ENCODE data around the gene NRDC. TPM values are rescaled to one million over a fixed set of nuclear protein-coding genes. Genes with fewer than 3 reads are reported as not detected.

The NRDC gene
- total and polyA plus RNA-seq, 9 of the 15 experiments (the other 6 are each of a cell fraction or from before 2014, with no cell fraction given) = 102 to 371 (median 201) TPM

DNA sequence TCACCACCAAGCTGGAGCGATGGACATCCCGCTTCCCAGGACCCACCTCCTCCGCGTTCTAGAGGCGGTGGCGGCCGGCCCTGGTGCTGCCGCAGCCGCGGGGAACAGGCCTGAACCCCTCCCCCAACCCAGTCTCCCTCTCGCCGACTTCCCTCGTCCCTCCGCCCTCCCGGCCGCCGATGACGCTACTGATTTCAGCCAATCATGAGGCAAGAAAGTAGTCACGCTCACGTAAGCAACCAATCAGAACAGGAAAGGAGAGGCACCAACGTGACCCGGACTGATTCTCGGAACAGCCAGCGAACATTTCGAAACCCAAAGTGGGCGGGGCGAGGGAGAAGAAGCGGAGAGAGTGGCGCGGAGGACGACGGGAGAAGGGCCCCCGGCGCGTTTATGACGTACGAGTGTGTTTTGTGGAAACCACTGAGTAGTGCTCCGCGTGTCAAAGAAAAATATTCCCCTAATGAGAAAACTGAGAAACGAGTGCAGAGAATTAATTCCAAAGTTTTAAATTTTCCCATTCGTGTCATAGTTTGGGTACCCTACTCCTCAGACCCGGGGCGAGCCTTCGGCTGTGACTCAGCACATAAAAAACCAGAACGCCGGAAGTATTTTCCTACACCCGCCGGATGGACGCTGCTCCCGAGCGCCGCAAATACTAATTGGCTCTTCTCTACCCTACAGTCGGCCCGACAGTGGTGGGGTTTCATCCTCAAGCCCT lies at the start of gene NRDC (continued):
- no peak for TF ChIP-seq RBM34 (IDR thresholded peaks at IDR 0.05; ENCODE audit: borderline replicate concordance, insufficient read depth, low read length)
- TF ChIP-seq FIP1L1 (IDR thresholded peaks at IDR 0.05; ENCODE audit: low read depth, low read length, poor library complexity, severe bottlenecking) = no peak
- TF ChIP-seq ZNF431 (CRISPR knock-in tag; IDR thresholded peaks at IDR 0.05) = 0 out of 2 replicates have a peak, but pooled peaks have one; percentile 28
- no peak for TF ChIP-seq ZNF3 (CRISPR knock-in tag; IDR thresholded peaks at IDR 0.05)
- TF ChIP-seq NFYB (IDR thresholded peaks at IDR 0.05; ENCODE audit: extremely low read depth, insufficient read length) = peak; percentile 90
- no peak for TF ChIP-seq ZC3H8 (IDR thresholded peaks at IDR 0.05)
- no peak for TF ChIP-seq BRD4 (IDR thresholded peaks at IDR 0.05)
- no peak for TF ChIP-seq HMG20A (CRISPR knock-in tag; conservative IDR thresholded peaks at IDR 0.05)
- peak; percentile 79 for TF ChIP-seq KHSRP (IDR thresholded peaks at IDR 0.05)
- peak; percentile 91 for TF ChIP-seq KDM5B (IDR thresholded peaks at IDR 0.05; ENCODE audit: insufficient replicate concordance, low read depth, low read length)
- peak; percentile 63 to 85 for TF ChIP-seq TRIM24 (IDR thresholded peaks at IDR 0.05)
- no peak for TF ChIP-seq ZNF232 (CRISPR knock-in tag; IDR thresholded peaks at IDR 0.05)
- TF ChIP-seq ILF3 (IDR thresholded peaks at IDR 0.05; ENCODE audit: borderline replicate concordance) = 0 out of 2 replicates have a peak, but pooled peaks have one; percentile 61
- no peak for TF ChIP-seq ETS2 (tag; IDR thresholded peaks at IDR 0.05; ENCODE audit: borderline replicate concordance, poor library complexity, severe bottlenecking)
- TF ChIP-seq MCM7 (IDR thresholded peaks at IDR 0.05) = no peak
- TF ChIP-seq, protein P1, sequence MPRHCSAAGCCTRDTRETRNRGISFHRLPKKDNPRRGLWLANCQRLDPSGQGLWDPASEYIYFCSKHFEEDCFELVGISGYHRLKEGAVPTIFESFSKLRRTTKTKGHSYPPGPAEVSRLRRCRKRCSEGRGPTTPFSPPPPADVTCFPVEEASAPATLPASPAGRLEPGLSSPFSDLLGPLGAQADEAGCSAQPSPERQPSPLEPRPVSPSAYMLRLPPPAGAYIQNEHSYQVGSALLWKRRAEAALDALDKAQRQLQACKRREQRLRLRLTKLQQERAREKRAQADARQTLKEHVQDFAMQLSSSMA (CRISPR knock-in tag; IDR thresholded peaks at IDR 0.05) = no peak
- peak in 2 of 3 experiments; percentile 70 to 80 for TF ChIP-seq YY1 (IDR thresholded peaks at IDR 0.05; ENCODE audit: borderline replicate concordance in 1 of 3, control insufficient read depth in 1 of 3, extremely low read depth in 1 of 3, insufficient read depth in 3 of 3, insufficient read length in 1 of 3, insufficient replicate concordance in 2 of 3, low read depth in 1 of 3, low read length in 2 of 3)
- peak; percentile 99 for TF ChIP-seq GTF2E2 (tag; IDR thresholded peaks at IDR 0.05)
- no peak; the same call in 1 of the 2 replicates for TF ChIP-seq ZKSCAN1 (IDR thresholded peaks at IDR 0.05; ENCODE audit: low read depth, low read length)
- no peak for TF ChIP-seq ZNF408 (CRISPR knock-in tag; IDR thresholded peaks at IDR 0.05; ENCODE audit: low read depth)
- no peak for TF ChIP-seq SIRT6 (IDR thresholded peaks at IDR 0.05; ENCODE audit: low read depth, low read length)
- TF ChIP-seq RFX7 (CRISPR knock-in tag; IDR thresholded peaks at IDR 0.05) = no peak
- TF ChIP-seq PPARD (CRISPR knock-in tag; IDR thresholded peaks at IDR 0.05) = no peak
- peak; percentile 60 for TF ChIP-seq PRPF4 (IDR thresholded peaks at IDR 0.05; ENCODE audit: insufficient read depth, low read depth, low read length, poor library complexity, severe bottlenecking)
- TF ChIP-seq, protein P2, sequence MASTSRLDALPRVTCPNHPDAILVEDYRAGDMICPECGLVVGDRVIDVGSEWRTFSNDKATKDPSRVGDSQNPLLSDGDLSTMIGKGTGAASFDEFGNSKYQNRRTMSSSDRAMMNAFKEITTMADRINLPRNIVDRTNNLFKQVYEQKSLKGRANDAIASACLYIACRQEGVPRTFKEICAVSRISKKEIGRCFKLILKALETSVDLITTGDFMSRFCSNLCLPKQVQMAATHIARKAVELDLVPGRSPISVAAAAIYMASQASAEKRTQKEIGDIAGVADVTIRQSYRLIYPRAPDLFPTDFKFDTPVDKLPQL (IDR thresholded peaks at IDR 0.05; ENCODE audit: extremely low read depth, insufficient read length) = no peak
- TF ChIP-seq U2AF1 (optimal IDR thresholded peaks at IDR 0.05; ENCODE audit: low read depth, low read length) = no peak
- TF ChIP-seq EZH2 (IDR thresholded peaks at IDR 0.05; ENCODE audit: borderline replicate concordance, low read depth, low read length) = no peak
- no peak for TF ChIP-seq RUNX1 (IDR thresholded peaks at IDR 0.05; ENCODE audit: low read depth)
- TF ChIP-seq ZFP1 (CRISPR knock-in tag; IDR thresholded peaks at IDR 0.05) = peak; percentile 20; the same call in 1 of the 2 replicates
- peak; percentile 91 for TF ChIP-seq ETV1 (tag; conservative IDR thresholded peaks at IDR 0.05; ENCODE audit: low read depth)
